ENCODE measurements around the gene FUT8.
"Not testable (repeated sequence)": the region's sequence is repeated elsewhere in the genome, so short reads cannot be mapped to it uniquely, and the experiment has no call there.

FUT8 gene

GRCh38 chr14:65462411-65462810, 49.9 kb downstream of the FUT8 start:
- TF ChIP-seq CTCF (IDR thresholded peaks at IDR 0.05; ENCODE audit: low read depth, low read length) = no peak
- DNase-seq (ENCODE audit: low read depth in 2 of 2) = peak; percentile 11 to 56
- no peak overlapping the region for H3K4me3 ChIP-seq (replicated peaks in 1 of 2; ENCODE audit: low read depth in 2 of 2, low read length in 2 of 2)

GRCh38 chr14:65465584-65465983, 53.1 kb downstream of the FUT8 start:
- H3K4me3 ChIP-seq (replicated peaks in 1 of 2; ENCODE audit: low read depth in 2 of 2, low read length in 2 of 2) = no peak overlapping the region
- no peak for DNase-seq (ENCODE audit: low read depth in 2 of 2)
- TF ChIP-seq CTCF (IDR thresholded peaks at IDR 0.05; ENCODE audit: low read depth, low read length) = no peak

GRCh38 chr14:65467926-65468325, 55.4 kb downstream of the FUT8 start:
- H3K4me3 ChIP-seq (replicated peaks in 1 of 2; ENCODE audit: low read depth in 2 of 2, low read length in 2 of 2); DNase-seq (ENCODE audit: low read depth in 2 of 2): not testable (repeated sequence)

GRCh38 chr14:65469903-65470302, 57.4 kb downstream of the FUT8 start:
- DNase-seq (ENCODE audit: low read depth in 2 of 2) = no peak
- no peak overlapping the region for H3K4me3 ChIP-seq (replicated peaks in 1 of 2; ENCODE audit: low read depth in 2 of 2, low read length in 2 of 2)
- no peak for TF ChIP-seq CTCF (IDR thresholded peaks at IDR 0.05; ENCODE audit: low read depth, low read length)

GRCh38 chr14:65470404-65470880, 57.9 kb downstream of the FUT8 start:
- no peak for TF ChIP-seq CTCF (IDR thresholded peaks at IDR 0.05; ENCODE audit: low read depth, low read length)
- no peak for DNase-seq (ENCODE audit: low read depth in 2 of 2)
- H3K4me3 ChIP-seq (replicated peaks in 1 of 2; ENCODE audit: low read depth in 2 of 2, low read length in 2 of 2) = no peak overlapping the region

GRCh38 chr14:65471038-65471878, 58.7 kb downstream of the FUT8 start:
- no peak for TF ChIP-seq CTCF (IDR thresholded peaks at IDR 0.05; ENCODE audit: low read depth, low read length)
- no peak for DNase-seq (ENCODE audit: low read depth in 2 of 2)
- no peak overlapping the region for H3K4me3 ChIP-seq (replicated peaks in 1 of 2; ENCODE audit: low read depth in 2 of 2, low read length in 2 of 2)

- TF ChIP-seq CTCF (IDR thresholded peaks at IDR 0.05; ENCODE audit: low read depth, low read length) = no peak
- no peak overlapping the region for H3K4me3 ChIP-seq (replicated peaks in 1 of 2; ENCODE audit: low read depth in 2 of 2, low read length in 2 of 2)
- no peak for DNase-seq (ENCODE audit: low read depth in 2 of 2)
Measured at GRCh38 chr14:65472189-65472588, 59.7 kb downstream of the FUT8 start.

Data from cardiac fibroblast (primary cell).